Measurements from ENCODE around the gene SNX30. TPM values are rescaled to one million over a fixed set of nuclear protein-coding genes. Genes with fewer than 3 reads are reported as not detected.

SNX30 gene
- total RNA-seq, 1 experiment from 2014 or later = 12.7 TPM

DNA sequence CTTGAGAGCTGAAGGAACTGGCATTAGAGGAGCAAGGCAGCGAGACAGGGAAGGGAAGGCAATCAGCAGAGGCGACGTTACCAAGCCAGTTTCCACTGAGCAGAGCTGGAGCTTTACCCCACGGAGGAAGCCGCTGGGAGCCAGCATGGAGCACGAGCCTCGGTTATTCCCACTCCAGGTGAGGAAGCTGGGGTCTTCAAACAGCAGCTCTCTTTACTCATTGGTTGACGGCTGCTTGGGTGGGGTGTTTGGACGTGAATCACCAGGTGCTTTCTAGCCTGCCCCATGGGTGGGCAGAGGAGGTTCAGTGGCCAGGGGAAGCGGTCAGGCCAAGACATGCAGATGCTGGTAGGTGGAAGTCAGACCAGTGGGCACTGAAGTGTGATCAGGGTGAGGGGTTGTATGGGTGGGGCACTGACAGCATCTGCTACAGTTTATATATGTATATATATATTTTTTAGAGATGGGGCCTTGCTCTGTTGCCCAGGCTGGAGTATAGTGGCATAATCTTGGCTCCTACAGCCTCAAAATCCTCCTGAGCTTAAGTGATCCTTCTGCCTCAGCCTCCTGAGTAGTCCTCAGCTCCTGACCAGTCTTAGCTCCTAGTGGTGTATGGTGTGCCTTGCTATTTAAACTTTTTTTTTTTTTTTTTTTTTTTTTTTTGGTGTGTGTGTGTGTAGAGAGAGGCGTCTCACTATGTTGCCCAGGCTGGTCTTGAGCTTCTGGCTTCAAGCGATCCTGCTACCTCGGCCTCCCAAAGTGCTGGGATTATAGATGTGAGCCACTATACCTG lies 12.4 kb downstream of the SNX30 start:
- ChIA-PET RAD21 (ENCODE audit: low non-redundant PET in 1 of 2, low total read pairs in 2 of 2, uncharacterized antibody in 2 of 2, unreplicated experiment in 2 of 2) (no interaction called here), CTCF (interaction anchor here (0.8 kb wide), 1 partner anchor 30 kb away, joined by 3 read pairs; no protein-coding TSS in a partner anchor), POLR2A (no interaction called here)
- DNase-seq (ENCODE audit: low read depth, low spot score) = no peak
- no peak overlapping the region for H3K27ac ChIP-seq (ENCODE audit: low read depth, low read length)
- no peaks in the 10 kb centered on the region for H4K20me1 ChIP-seq (ENCODE audit: insufficient read depth)
- H3K4me3 ChIP-seq (replicated peaks in 1 of 2; ENCODE audit: low read depth in 1 of 2, low read length in 2 of 2) = no peak overlapping the region
- no peaks in the 10 kb centered on the region for H3K9me3 ChIP-seq (ENCODE audit: control insufficient read depth in 1 of 2, insufficient read depth in 1 of 2, low read depth in 1 of 2, low read length in 2 of 2)
- BruUV-seq (replicated peaks) = no TSS peak
- no peaks in the 10 kb centered on the region for H3K4me1 ChIP-seq (ENCODE audit: control insufficient read depth in 1 of 2, insufficient read depth in 2 of 2, low read length in 2 of 2)
- H2AFZ ChIP-seq (ENCODE audit: low read depth, low read length, poor library complexity, severe bottlenecking) = no peak overlapping the region
- H3K79me2 ChIP-seq (ENCODE audit: insufficient read depth, low read length) = no peaks in the 10 kb centered on the region; the same call in 1 of the 2 replicates
- no peaks in the 10 kb centered on the region for H3K27me3 ChIP-seq (ENCODE audit: insufficient read depth, low read length)
- H3K36me3 ChIP-seq (ENCODE audit: control insufficient read depth in 1 of 2, insufficient read depth in 2 of 2, low read length in 2 of 2) = no peaks in the 10 kb centered on the region
- intact Hi-C loops (cut with micrococcal nuclease) = no loop called here
- ATAC-seq = no peak
- TF ChIP-seq, protein P1, sequence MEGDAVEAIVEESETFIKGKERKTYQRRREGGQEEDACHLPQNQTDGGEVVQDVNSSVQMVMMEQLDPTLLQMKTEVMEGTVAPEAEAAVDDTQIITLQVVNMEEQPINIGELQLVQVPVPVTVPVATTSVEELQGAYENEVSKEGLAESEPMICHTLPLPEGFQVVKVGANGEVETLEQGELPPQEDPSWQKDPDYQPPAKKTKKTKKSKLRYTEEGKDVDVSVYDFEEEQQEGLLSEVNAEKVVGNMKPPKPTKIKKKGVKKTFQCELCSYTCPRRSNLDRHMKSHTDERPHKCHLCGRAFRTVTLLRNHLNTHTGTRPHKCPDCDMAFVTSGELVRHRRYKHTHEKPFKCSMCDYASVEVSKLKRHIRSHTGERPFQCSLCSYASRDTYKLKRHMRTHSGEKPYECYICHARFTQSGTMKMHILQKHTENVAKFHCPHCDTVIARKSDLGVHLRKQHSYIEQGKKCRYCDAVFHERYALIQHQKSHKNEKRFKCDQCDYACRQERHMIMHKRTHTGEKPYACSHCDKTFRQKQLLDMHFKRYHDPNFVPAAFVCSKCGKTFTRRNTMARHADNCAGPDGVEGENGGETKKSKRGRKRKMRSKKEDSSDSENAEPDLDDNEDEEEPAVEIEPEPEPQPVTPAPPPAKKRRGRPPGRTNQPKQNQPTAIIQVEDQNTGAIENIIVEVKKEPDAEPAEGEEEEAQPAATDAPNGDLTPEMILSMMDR (IDR thresholded peaks at IDR 0.05 in 2 of 3, conservative IDR thresholded peaks at IDR 0.05 in 1 of 3; ENCODE audit: borderline replicate concordance in 1 of 3, insufficient read depth in 1 of 3, low read depth in 2 of 3, low read length in 2 of 3) = no peak
- TF ChIP-seq SP1 (IDR thresholded peaks at IDR 0.05; ENCODE audit: low read depth) (no peak), JUND (IDR thresholded peaks at IDR 0.05) (no peak), ELF1 (IDR thresholded peaks at IDR 0.05; ENCODE audit: borderline replicate concordance, low read depth) (no peak), EGR1 (IDR thresholded peaks at IDR 0.05; ENCODE audit: low read depth) (no peak), SIN3A (IDR thresholded peaks at IDR 0.05; ENCODE audit: low read depth) (no peak), YY1 (IDR thresholded peaks at IDR 0.05; ENCODE audit: extremely low read depth, insufficient replicate concordance, low read depth, low read length) (no peak), FOSL1 (IDR thresholded peaks at IDR 0.05; ENCODE audit: low read depth) (no peak), ZFX (IDR thresholded peaks at IDR 0.05) (no peak), CEBPB (IDR thresholded peaks at IDR 0.05; ENCODE audit: low read depth) (no peak), ZNF274 (IDR thresholded peaks at IDR 0.05; ENCODE audit: low read depth, low read length) (no peak), EZH2phosphoT487 (IDR thresholded peaks at IDR 0.05; ENCODE audit: borderline replicate concordance) (no peak), POLR2AphosphoS5 (IDR thresholded peaks at IDR 0.05; ENCODE audit: low read depth, low read length) (no peak), TCF7L2 (IDR thresholded peaks at IDR 0.05; ENCODE audit: borderline replicate concordance, extremely low read depth, insufficient read depth, insufficient read length) (no peak), EZH2 (IDR thresholded peaks at IDR 0.05) (no peak), POLR2A (IDR thresholded peaks at IDR 0.05; ENCODE audit: borderline replicate concordance, extremely low read depth, insufficient read depth, insufficient read length) (no peak), RAD21 (IDR thresholded peaks at IDR 0.05; ENCODE audit: low read depth) (no peak), CBX3 (IDR thresholded peaks at IDR 0.05; ENCODE audit: low read depth) (no peak)
- TF ChIP-seq, protein P2, sequence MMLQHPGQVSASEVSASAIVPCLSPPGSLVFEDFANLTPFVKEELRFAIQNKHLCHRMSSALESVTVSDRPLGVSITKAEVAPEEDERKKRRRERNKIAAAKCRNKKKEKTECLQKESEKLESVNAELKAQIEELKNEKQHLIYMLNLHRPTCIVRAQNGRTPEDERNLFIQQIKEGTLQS (IDR thresholded peaks at IDR 0.05) = no peak
- H3K9ac ChIP-seq (ENCODE audit: low read length) = no peak overlapping the region
- no peak overlapping the region for H3K4me2 ChIP-seq (ENCODE audit: low read length)
- H3K9me2 ChIP-seq (ENCODE audit: insufficient read depth) = no peaks in the 10 kb centered on the region
